Measurements from ENCODE around the gene ARPP21.

DNA sequence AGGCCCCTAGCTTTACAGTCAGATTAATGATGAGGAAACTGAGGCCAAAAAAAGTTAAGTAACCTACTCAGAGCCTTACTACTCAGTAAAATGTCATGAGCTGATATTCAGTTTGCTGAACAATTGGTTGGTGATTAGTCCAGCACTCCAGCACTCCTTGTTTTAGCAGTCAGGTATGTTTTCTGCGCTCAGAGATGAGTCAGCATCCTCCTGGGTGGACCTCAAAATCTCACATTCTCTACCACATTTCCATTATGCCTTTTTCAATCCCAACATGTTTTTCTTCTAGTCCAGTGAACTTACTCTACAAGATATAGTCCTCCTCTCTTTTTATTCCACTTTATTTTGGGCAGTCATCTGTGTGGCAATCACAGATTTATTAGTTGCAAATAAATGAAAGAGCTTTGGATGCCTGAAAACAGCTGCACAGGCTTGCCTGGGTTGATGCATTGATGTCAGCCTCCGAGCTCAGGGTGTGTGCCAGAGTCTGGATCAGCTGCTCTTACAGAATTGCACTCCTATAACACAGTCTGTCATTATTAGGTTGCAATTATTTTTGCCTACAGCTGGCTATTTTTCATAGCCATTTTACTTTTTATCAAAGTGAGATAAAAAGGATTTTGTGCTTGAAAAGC lies 133.2 kb downstream of the ARPP21 start:
- TF ChIP-seq ARNT (IDR thresholded peaks at IDR 0.05) (no peak), SUZ12 (IDR thresholded peaks at IDR 0.05) (no peak), SP1 (IDR thresholded peaks at IDR 0.05) (no peak), FOXM1 (IDR thresholded peaks at IDR 0.05; ENCODE audit: borderline replicate concordance) (no peak), L3MBTL2 (conservative IDR thresholded peaks at IDR 0.05) (no peak), FOXA1 (IDR thresholded peaks at IDR 0.05) (no peak), ELF4 (IDR thresholded peaks at IDR 0.05) (no peak), TARDBP (IDR thresholded peaks at IDR 0.05) (no peak), HDGF (IDR thresholded peaks at IDR 0.05; ENCODE audit: borderline replicate concordance) (no peak)
